NCI-H2107 treated with DMSO at 0.1 percent for 48 hours (cell line): ENCODE measurements around the gene RFK.
A peak's percentile ranks its signal among the peaks of the same experiment; 100 is the strongest.
"Not testable (repeated sequence)": the region's sequence is repeated elsewhere in the genome, so short reads cannot be mapped to it uniquely, and the experiment has no call there.

ENCODE experiments used
- DNase-seq: peaks from one replicate; lab custom pipeline; 2025; ENCODE audit not compliant: unreplicated experiment; lab: John Stamatoyannopoulos, UW

RFK gene

GRCh38 chr9:76394195-76394959 lies at the start of gene RFK:
Gene RFK (minus strand): TSS chr9:76394426. CDS start chr9:76394171, 255 bp downstream.
- peak; percentile 77 for DNase-seq

- no peak for DNase-seq
Measured at GRCh38 chr9:76443887-76444286, 49.7 kb upstream of the RFK start.

- DNase-seq = peak; percentile 21
Measured at GRCh38 chr9:76441551-76442322, 47.5 kb upstream of the RFK start.

GRCh38 chr9:76438841-76439588 lies 44.8 kb upstream of the RFK start:
- no peak for DNase-seq

- not testable (repeated sequence) for DNase-seq
Measured at GRCh38 chr9:76437017-76437699, 42.9 kb upstream of the RFK start.

- DNase-seq = not testable (repeated sequence)
Measured at GRCh38 chr9:76434897-76435296, 40.7 kb upstream of the RFK start.

- no peak for DNase-seq
Measured at GRCh38 chr9:76433836-76434235, 39.6 kb upstream of the RFK start.

- no peak for DNase-seq
Measured at GRCh38 chr9:76433406-76433805, 39.2 kb upstream of the RFK start.

GRCh38 chr9:76431601-76432000 lies 37.4 kb upstream of the RFK start:
- no peak for DNase-seq

GRCh38 chr9:76426807-76427419 lies 32.7 kb upstream of the RFK start:
- DNase-seq = no peak

- no peak for DNase-seq
Measured at GRCh38 chr9:76425677-76426453, 31.6 kb upstream of the RFK start.

GRCh38 chr9:76424491-76424890 lies 30.3 kb upstream of the RFK start:
- no peak for DNase-seq

GRCh38 chr9:76423216-76424177 lies 29.3 kb upstream of the RFK start:
- DNase-seq = no peak

- DNase-seq = no peak
Measured at GRCh38 chr9:76419782-76420380, 25.7 kb upstream of the RFK start.

- DNase-seq = no peak
Measured at GRCh38 chr9:76417394-76417793, 23.2 kb upstream of the RFK start.

- no peak for DNase-seq
Measured at GRCh38 chr9:76415731-76416130, 21.5 kb upstream of the RFK start.

GRCh38 chr9:76415154-76415553 lies 20.9 kb upstream of the RFK start:
- DNase-seq = no peak

- DNase-seq = no peak
Measured at GRCh38 chr9:76414661-76415060, 20.4 kb upstream of the RFK start.
